Stimulated activated CD8-positive, alpha-beta memory T cell treated with anti-CD3 and anti-CD28 coated beads, Interleukin-4, amount 100 ng/mL, for 24 hours (primary cell): ENCODE data around the gene ACOT4.
"Not testable (repeated sequence)": the region's sequence is repeated elsewhere in the genome, so short reads cannot be mapped to it uniquely, and the experiment has no call there.

Experiments
- DNase-seq: peaks from one replicate; pipeline ENCODE4 v3.0.0-alpha.2; 2020; ENCODE audit warnings: low read depth

ACOT4 gene, protein sequence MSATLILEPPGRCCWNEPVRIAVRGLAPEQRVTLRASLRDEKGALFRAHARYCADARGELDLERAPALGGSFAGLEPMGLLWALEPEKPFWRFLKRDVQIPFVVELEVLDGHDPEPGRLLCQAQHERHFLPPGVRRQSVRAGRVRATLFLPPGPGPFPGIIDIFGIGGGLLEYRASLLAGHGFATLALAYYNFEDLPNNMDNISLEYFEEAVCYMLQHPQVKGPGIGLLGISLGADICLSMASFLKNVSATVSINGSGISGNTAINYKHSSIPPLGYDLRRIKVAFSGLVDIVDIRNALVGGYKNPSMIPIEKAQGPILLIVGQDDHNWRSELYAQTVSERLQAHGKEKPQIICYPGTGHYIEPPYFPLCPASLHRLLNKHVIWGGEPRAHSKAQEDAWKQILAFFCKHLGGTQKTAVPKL

DNA sequence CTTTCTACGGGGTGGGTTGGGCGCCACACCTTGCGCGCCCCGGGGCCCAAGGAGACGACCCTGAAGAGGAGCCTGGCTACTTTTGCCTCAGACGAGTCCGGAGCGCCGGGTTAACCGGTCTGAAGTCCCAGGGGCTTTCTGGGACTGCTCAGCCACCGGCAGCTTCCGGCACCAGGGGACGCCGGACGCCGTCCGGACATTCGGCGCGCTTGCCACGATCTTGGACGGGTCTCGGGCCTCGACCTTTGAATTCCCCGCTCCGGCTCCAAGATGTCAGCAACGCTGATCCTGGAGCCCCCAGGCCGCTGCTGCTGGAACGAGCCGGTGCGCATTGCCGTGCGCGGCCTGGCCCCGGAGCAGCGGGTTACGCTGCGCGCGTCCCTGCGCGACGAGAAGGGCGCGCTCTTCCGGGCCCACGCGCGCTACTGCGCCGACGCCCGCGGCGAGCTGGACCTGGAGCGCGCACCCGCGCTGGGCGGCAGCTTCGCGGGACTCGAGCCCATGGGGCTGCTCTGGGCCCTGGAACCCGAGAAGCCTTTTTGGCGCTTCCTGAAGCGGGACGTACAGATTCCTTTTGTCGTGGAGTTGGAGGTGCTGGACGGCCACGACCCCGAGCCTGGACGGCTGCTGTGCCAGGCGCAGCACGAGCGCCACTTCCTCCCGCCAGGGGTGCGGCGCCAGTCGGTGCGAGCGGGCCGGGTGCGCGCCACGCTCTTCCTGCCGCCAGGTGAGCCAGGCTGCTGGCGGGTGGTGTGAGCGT lies at the start of gene ACOT4:
Gene ACOT4 (plus strand): TSS at position 184 of the 760 bp plus-strand sequence. CDS start 87 bp downstream, at position 271.
- DNase-seq: no peak

DNA sequence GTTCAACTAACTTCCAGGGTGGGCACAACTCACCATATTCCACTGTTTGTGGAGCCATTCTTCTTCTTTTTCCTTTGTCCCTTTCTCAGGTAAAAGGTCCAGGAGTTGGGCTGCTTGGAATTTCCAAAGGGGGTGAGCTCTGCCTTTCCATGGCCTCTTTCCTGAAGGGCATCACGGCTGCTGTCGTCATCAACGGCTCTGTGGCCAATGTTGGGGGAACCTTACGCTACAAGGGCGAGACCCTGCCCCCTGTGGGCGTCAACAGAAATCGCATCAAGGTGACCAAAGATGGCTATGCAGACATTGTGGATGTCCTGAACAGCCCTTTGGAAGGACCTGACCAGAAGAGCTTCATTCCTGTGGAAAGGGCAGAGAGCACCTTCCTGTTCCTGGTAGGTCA lies 48.7 kb upstream of the ACOT4 start:
- not testable (repeated sequence) for DNase-seq

DNA sequence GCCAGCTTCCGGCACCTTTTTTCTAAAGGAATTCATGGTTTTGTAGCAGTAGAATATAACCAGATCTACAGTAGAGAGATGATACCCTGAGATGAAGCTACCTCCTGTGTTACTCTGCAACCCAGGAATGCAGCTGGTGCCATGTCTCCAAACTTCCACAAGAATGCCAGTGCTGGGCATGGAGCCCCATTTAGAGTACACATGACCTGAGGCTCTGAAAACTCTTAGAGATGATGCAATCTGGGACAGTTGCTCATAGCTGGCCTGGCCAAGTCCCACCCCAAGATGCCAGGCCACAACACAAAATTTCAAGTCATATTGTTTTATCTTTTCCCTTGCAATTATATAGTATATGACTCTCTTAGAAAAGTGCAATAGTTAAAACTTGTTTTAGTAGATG lies 46.3 kb upstream of the ACOT4 start:
- DNase-seq: not testable (repeated sequence)

DNA sequence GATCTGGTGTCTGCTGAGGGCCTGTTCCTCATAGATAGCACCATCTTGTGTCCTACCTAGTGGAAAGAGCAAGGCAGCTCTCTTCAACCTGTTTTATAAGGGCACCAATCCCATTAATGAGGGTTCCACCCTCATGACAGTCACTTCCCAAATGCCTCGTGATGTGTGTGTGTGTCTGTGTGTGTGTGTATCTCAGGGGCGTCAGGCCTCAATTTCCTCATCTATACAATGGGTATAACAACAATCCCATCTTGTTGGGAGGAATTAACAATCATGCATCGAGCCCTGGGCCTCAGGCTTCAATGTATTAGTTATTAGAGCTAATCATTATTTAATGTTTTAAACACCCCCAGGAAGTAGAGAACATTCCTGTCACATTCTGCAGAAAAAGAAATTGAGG lies 42.6 kb upstream of the ACOT4 start:
- not testable (repeated sequence) for DNase-seq

DNA sequence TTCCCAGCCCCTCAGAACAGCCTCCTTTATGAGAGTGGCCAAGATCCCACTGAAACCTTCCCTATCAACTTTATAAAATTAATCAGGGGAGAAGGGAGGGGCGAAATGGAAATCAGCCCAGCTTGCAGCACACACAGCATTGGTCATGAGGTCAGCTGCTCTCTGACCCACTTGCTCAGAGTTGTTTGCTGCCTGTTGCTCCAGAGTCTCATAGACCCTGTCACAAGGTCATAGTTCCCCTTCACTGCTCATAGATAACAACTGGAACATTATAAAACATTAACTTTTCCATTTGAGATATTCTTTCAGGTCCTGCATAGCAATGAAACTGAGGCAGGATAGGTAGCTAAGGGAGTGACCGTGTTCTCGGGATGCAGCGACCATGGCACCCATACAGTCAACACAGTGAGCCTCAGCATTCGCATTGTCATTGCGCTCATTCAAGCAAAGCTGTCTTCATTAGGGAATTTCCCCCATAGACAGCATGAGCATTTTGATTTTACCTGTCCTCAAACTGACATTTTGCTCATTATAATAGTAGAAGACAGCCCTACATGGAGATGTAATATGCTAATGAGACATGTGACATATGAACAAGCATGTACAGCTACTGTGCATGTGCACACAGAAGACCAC lies 41.7 kb upstream of the ACOT4 start:
- not testable (repeated sequence) for DNase-seq

DNA sequence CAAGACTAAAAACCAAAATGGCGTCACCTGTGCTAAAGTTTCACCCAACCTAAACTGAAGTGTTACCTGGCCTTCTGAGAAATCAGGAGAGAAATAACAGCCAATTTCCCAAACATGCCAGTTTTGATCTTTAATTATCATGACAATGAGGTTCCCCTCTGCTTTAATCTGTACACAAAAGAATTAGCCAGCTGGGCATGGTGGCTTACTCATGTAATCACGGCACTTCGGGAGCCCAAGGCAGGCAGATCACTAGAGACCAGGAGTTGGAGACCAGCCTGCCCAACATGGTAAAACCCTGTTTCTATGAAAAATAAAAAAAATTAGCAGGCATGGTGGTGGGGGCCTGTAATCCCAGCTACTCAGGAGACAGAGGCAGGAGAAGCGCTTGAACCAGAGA lies 37.8 kb upstream of the ACOT4 start:
- DNase-seq: no peak

DNA sequence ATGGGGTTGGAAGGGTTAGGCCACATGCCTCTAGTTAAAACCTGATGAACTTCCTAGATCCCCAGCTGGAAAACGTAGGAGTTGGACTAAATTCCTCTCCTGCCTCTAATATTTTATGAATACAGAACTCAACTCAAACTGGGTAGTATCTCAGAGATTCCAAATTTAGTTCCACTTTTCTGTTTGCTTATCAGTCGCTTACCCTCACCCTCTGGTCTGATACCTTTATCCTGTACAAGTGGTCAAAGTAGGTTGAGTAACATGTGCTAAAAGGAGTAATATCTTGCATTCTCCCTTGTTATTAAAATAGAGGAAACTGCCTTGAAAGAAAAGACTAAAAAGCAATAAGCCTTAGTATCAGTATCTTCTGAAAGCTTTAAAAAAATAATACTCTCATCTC lies 34.5 kb upstream of the ACOT4 start:
- not testable (repeated sequence) for DNase-seq

DNA sequence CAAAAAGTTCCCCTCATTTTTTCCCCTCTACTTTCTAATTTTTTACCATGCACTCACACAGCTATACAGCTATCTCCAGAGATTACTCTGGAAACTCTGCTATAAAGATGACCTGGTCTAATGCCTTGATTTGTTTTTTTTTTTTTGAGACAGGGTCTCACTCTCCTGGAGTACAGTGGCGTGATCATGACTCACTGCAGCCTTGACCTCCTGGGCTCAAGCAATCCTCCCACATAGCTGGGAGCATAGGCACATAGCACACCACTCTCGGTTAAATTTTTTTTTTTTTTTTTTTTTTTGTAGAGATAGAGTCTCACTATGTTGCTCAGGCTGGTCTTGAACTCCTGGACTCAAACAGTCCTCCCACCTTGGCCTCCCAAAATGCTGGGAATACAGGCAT lies 33.4 kb upstream of the ACOT4 start:
- DNase-seq: not testable (repeated sequence)

DNA sequence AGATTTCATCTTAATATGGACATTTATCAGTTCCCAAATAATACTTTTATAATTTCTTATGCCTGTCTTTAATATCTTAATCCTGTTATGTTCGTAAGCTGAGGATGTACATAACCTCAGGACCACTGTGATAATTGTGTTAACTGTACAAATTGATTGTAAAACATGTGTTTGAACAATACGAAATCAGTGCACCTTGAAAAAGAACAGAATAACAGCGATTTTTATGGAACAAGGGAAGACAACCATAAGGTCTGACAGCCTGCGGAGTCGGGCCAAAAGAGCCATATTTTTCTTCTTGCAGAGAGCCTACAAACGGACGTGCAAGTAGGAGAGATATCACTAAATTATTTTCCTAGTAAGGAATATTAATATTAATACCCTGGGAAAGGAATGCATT lies 29.4 kb upstream of the ACOT4 start:
- DNase-seq: not testable (repeated sequence)

DNA sequence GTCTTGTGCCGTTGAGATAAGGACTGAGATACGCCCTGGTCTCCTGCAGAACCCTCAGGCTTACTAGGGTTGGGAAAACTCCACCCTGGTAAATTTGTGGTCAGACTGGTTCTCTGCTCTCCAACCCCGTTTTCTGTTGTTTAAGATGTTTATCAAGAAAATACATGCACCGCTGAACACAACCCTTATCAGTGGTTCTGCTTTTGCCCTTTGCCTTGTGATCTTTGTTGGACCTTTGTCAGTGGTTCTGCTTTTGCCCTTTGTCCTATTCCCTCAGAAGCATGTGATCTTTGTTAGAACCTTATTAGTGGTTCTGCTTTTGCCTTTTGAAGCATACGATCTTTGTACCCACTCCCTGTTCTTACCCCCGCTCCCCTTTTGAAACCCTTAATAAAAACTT lies 29.0 kb upstream of the ACOT4 start:
- DNase-seq: not testable (repeated sequence)

DNA sequence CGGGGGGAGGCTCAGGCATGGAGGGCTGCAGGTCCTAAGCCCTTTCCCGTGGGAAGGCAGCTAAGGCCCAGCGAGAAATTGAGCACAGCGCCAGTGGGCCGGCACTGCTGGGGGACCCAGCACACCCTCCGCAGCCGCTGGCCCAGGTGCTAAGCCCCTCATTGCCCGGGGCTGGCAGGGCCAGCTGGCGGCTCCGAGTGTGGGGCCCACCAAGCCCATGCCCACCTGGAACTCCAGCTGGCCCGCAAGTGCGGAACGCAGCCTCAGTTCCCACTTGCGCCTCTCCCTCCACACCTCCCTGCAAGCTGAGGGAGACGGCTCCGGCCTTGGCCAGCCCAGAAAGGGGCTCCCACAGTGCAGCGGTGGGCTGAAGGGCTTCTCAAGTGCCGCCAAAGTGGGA lies 25.2 kb upstream of the ACOT4 start:
- DNase-seq: not testable (repeated sequence)

DNA sequence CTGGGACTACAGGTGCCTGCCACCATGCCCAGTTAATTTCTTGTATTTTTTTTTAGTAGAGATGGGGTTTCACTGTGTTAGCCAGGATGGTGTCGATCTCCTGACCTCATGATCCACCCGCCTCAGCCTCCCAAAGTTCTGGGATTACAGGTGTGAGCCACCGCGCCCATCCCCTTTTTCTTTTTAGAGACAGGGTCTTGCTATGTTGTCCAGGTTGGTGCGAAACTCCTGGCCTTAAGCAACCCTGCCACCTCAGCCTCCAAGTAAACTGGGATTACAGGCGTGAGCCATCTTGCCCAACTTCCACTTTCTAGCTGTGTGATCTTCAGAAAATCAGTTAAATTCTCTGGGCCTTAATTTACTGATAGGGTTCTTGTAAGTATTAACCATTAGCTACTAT lies 24.7 kb upstream of the ACOT4 start:
- DNase-seq: not testable (repeated sequence)

DNA sequence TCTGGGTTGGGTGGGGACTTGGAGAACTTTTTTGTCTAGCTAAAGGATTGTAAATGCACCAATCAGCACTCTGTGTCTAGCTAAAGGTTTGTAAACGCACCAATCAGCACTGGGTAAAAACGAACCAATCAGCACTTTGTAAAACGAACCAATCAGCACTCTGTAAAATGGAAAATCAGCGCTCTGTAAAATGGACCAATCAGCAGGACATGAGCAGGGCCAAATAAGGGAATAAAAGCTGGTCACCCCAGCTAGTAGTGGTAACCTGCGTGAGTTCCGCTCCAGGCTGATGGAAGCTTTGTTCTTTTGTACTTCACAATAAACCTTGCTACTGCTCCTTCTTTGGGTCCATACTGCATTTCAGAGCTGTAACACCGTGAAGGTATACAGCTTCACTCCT lies 24.3 kb upstream of the ACOT4 start:
- no peak for DNase-seq

DNA sequence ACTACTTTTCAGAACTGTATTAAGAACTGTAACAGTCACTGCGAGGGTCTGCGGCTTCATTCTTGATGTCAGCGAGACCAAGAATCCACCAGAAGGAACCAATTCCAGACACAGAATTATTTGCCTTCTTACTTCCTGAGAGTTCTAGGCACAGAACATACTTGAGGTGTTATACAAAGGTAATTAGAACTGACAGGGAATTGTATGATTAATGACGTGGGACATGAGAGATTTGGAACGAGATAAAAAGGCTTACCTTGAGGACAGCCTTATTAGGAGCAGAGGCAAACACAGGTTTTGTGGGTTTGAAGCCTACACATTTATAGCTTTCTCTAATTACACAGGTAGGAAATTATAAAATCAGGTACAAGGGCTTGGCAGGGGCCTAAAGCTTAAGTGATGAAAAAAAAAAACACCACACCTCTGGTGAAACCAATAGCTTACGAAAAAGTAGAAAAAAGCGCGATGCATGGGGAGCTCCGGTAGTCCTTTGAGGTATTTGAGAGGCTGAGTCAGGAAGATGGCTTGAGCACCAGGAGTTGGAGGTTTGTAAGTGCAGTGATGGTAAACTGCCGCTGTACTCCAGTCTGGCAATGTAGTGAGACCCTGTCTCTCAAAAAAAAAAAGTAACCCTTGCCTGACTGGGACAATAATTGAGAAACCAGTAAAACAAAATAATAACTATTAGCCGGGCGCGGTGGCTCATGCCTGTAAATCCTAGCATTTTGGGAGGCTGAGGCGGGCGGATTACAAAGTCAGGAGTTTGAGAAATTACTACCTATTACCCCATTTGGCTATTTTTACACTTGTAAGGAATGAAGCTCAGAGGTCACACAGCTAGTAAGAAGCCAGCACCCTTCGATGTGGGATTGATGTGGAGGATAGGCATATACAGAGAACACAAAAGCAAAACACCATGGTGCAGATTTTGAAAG lies 23.5 kb upstream of the ACOT4 start:
- DNase-seq: no peak

DNA sequence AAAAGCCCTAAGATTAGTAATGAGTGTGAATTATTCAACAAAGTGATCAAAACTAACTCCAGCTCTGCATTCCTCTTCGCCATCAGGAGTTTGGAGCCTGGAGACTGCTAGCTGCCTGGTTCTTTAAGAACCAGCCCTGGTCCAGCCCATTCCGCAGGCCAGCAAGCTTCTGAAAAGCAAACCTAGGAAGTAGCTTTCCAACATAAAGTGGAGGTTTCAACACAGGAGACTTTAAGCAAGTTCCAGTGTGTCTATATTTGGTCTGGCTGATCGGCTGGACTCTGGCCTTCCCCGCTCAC lies 22.8 kb upstream of the ACOT4 start:
- not testable (repeated sequence) for DNase-seq

DNA sequence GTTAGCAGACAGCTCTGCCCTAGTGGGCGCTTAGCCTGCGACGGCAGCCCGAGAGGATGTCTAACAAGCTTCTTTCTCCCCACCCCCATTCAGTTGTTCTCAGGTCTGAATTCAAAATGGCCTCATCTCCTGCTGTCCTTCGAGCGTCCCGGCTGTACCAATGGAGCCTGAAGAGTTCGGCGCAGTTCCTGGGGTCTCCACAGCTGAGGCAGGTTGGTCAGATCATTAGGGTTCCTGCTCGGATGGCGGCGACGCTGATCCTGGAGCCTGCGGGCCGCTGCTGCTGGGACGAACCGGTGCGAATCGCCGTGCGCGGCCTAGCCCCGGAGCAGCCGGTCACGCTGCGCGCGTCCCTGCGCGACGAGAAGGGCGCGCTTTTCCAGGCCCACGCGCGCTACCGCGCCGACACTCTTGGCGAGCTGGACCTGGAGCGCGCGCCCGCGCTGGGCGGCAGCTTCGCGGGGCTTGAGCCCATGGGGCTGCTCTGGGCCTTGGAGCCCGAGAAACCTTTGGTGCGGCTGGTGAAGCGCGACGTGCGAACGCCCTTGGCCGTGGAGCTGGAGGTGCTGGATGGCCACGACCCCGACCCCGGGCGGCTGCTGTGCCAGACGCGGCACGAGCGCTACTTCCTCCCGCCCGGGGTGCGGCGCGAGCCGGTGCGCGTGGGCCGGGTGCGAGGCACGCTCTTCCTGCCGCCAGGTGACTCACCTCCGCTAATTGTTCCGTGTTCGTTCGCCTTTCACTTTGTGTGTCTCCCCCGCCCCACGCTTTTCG lies 22.3 kb upstream of the ACOT4 start, which contains the start of gene ACOT2:
Gene ACOT2 (plus strand): TSS at position 29 of the 774 bp plus-strand sequence. CDS start 28 bp downstream, at position 57.
- DNase-seq: peak; percentile 77

DNA sequence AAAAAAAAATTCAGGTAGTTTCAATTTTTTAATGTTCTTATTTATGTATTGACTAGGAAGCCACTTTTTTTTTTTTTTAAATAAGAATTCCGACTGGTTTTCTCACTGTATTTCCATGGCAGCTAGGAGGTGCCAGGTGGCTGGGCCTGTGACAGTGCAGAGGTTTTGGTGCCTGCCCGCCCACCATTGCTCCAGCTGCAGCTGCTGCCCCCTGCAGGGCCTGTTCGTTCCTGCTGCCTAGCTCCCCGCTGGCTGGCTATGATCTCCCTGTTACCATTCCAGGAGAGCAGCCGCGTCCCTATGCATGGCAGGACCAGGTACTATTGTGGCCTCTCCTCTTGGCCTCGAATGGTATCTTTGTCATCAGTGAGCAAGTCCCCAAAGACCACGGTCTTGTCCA lies 20.8 kb upstream of the ACOT4 start:
- DNase-seq: peak; percentile 46

DNA sequence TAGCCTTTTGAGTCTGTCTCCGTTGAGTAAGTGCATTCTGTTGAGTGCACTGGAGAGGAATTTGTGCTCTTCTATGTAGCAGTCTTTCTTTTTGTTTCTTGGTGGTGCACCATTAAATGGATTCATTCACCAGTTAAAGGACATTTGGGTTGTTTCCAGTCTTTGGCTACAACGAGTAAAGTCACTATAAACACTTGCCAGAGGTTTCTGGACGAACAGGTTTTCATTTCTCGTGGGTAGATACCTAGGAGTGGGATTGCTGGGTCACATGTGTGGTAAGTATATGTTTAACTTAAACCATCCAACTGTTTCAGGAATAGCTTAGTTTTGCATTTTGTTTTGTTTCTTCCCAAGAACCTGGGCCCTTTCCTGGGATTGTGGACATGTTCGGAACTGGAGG lies 18.6 kb upstream of the ACOT4 start:
- not testable (repeated sequence) for DNase-seq

DNA sequence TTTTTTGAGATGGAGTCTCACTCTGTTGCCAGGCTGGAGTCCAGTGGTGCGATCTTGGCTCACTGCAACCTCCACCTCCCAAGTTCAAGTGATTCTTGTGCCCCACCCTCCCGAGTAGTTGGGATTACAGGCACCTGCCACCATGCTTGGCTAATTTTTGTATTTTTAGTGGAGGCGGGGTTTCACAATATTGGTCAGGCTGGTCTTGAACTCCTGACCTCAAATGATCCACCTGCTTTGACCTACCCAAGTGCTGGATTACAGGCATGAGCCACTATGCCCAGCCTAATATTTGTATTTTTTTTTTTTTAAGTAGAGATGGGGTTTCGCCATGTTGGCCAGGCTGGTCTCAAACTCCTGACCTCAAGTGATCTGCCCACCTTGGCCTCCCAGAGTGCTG lies 17.9 kb upstream of the ACOT4 start:
- not testable (repeated sequence) for DNase-seq

DNA sequence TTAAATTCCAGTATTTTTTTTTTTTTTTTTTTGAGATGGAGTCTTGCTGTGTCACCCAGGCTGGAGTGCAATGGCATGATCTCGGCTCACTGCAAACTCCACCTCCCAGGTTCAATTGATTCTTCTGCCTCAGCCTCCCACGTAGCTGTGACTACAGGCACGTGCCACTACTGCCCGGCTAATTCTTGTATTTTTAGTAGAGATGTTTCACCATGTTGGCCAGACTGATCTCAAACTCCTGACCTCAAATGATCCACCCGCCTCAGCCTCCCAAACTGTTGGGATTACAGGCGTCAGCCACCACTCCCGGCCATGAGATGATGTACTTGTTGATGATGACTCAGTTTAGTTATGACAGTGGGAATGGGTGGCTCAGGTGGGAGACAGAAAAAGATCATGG lies 17.4 kb upstream of the ACOT4 start:
- DNase-seq: not testable (repeated sequence)

DNA sequence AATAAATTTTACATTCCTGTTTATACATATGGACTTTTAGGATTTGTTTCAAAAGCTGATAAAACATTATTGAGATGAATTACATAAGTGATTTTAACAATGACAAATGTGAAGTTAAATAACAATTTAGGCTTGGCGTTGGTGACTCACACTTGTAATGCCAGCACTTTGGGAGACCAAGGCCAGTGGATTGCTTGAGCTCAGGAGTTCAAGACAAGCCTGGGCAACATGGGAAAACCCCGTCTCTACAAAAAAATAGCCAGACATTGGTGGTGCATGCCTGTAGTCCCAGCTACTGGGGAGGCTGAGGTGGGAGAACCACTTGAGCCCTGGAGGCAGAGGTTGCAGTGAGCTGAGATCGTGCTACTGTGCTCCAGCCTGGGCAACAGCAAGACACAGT lies 15.3 kb upstream of the ACOT4 start:
- no peak for DNase-seq
